Measurements from ENCODE around the gene LRRC8B. TPM values are rescaled to one million over a fixed set of nuclear protein-coding genes. Genes with fewer than 3 reads are reported as not detected.
A peak's percentile ranks its signal among the peaks of the same experiment; 100 is the strongest.
"Not testable (repeated sequence)": the region's sequence is repeated elsewhere in the genome, so short reads cannot be mapped to it uniquely, and the experiment has no call there.

The LRRC8B gene
- polyA plus RNA-seq, 12 donors: 2.7 to 6.7 (median 3.8) TPM; not detected in 1

- DNase-seq: peak; percentile 42
Observed at GRCh38 chr1:89523572-89524368, 859 bp upstream of the LRRC8B start.

GRCh38 chr1:89525169-89525855 lies 683 bp downstream of the LRRC8B start:
- DNase-seq: no peak

- no peak for DNase-seq
Observed at GRCh38 chr1:89527256-89527655, 2.6 kb downstream of the LRRC8B start.

GRCh38 chr1:89527750-89528381 lies 3.2 kb downstream of the LRRC8B start:
- no peak for DNase-seq

GRCh38 chr1:89528382-89528780 lies 3.8 kb downstream of the LRRC8B start:
- DNase-seq: no peak

- DNase-seq: no peak
Observed at GRCh38 chr1:89529196-89529595, 4.6 kb downstream of the LRRC8B start.

- DNase-seq: no peak
Observed at GRCh38 chr1:89530444-89531089, 5.9 kb downstream of the LRRC8B start.

GRCh38 chr1:89531480-89532139 lies 7.0 kb downstream of the LRRC8B start:
- no peak for DNase-seq

GRCh38 chr1:89532228-89532627 lies 7.6 kb downstream of the LRRC8B start:
- DNase-seq: no peak

- DNase-seq: no peak
Observed at GRCh38 chr1:89532866-89533265, 8.2 kb downstream of the LRRC8B start.

GRCh38 chr1:89535537-89535936 lies 10.9 kb downstream of the LRRC8B start:
- no peak for DNase-seq

GRCh38 chr1:89536555-89537341 lies 12.1 kb downstream of the LRRC8B start:
- DNase-seq: no peak

GRCh38 chr1:89538361-89538760 lies 13.7 kb downstream of the LRRC8B start:
- DNase-seq: no peak

- DNase-seq: no peak
Observed at GRCh38 chr1:89539128-89539527, 14.5 kb downstream of the LRRC8B start.

GRCh38 chr1:89540406-89540970 lies 15.9 kb downstream of the LRRC8B start:
- DNase-seq: no peak

- DNase-seq: no peak
Observed at GRCh38 chr1:89542345-89542744, 17.7 kb downstream of the LRRC8B start.

GRCh38 chr1:89543632-89544031 lies 19.0 kb downstream of the LRRC8B start:
- not testable (repeated sequence) for DNase-seq

- no peak for DNase-seq
Observed at GRCh38 chr1:89545264-89546038, 20.8 kb downstream of the LRRC8B start.

- DNase-seq: no peak
Observed at GRCh38 chr1:89546082-89546889, 21.7 kb downstream of the LRRC8B start.
